RWPE1 (cell line): Measurements from ENCODE around the gene SYNPO2.

Experiments
- CTCF ChIA-PET: fragments of 350-600 bp; sonication (Branson Sonifier 250); formaldehyde crosslinking; extraction: SDS; loops from one replicate; lab custom pipeline; 2021; lab: Yijun Ruan, JAX
- POLR2A ChIA-PET: fragments of 400-600 bp; formaldehyde crosslinking; extraction: SDS; loops from one replicate; lab custom pipeline; 2020; ENCODE audit warnings: antibody characterized with exemption; ENCODE audit not compliant: low non-redundant PET; lab: Yijun Ruan, JAX
- DNase-seq: peaks from one replicate; pipeline ENCODE4 v3.0.0; 2012; ENCODE audit warnings: low spot score
- H3K27ac ChIP-seq: fragments of 450-650 bp; 2 replicates; pipeline ENCODE4 v1.5.1; 2017
- TF ChIP-seq, protein P1 (sequence below): fragments of 450-650 bp; conservative IDR thresholded peaks from 2 replicates; pipeline ENCODE4 v1.5.1; 2017; ENCODE audit warnings: low read depth, mild to moderate bottlenecking

SYNPO2 gene

DNA sequence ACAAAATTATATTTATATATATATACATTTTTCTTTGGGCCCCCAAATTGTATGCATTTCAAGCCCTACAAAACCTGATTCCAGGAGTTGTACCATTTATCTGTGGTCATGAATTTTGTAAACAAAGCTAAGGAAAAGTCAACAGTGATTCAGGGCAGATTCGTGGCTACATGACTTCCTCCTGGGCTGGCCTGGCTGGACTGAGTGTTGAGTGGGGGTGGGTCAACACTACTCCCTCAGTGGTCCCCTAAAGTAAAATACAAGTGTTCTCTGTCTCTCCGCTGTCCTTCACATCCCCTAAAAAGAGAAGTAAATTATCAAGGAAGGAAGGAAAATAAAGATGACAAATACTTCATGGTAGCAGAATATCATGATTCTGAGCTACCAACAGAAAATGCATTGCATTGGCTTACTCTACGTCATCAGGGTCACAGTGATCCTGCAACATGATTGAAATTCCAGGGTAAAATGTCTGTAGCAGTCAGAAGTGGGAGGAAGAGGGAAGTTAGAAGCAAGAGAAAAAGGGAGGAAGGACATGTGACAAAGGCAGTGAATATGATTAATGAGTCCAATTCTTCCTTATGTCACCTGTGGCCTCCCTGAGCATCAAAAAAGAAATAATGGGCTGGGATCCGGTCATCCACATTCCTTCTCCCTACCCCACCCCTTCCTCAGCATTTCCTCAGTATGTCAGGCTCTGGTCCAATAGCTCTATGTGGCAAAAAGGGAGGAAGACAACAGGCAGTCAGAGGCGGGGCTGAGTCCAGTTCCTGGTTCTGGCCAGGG is 204.6 kb downstream of the SYNPO2 start:
- TF ChIP-seq, protein P1, sequence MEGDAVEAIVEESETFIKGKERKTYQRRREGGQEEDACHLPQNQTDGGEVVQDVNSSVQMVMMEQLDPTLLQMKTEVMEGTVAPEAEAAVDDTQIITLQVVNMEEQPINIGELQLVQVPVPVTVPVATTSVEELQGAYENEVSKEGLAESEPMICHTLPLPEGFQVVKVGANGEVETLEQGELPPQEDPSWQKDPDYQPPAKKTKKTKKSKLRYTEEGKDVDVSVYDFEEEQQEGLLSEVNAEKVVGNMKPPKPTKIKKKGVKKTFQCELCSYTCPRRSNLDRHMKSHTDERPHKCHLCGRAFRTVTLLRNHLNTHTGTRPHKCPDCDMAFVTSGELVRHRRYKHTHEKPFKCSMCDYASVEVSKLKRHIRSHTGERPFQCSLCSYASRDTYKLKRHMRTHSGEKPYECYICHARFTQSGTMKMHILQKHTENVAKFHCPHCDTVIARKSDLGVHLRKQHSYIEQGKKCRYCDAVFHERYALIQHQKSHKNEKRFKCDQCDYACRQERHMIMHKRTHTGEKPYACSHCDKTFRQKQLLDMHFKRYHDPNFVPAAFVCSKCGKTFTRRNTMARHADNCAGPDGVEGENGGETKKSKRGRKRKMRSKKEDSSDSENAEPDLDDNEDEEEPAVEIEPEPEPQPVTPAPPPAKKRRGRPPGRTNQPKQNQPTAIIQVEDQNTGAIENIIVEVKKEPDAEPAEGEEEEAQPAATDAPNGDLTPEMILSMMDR: no peak
- H3K27ac ChIP-seq: no peak overlapping the region
- ChIA-PET CTCF (no interaction called here), POLR2A (no interaction called here)
- no peak for DNase-seq

DNA sequence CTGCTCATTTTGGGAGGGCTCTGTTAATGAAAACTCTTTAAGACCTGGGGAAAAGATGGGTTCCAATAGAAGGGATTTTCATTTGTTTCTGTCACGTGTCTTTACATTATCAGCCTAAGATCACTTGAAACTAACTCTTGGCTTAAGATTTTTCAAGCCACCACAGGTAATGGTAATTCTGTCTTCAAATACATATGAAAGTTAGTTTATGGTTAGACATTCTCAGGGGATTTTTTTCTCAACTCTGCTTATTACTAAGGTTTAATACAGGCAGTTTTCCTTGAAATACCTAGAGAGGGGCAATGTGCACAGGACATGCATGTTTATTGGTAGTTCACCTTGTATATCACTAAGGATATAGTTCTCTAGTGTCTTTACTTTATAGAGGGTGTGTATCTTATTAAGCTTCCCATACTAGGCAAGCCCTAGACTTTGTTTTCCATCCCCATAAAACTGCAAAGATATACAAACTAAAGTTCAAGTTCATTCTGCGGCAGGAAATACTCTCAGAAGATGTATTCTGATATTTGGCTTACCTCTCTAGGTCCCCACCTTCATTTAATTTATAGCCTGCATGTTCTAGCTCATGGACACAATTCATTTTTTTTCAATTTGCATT is 208.7 kb downstream of the SYNPO2 start:
- ChIA-PET POLR2A (no interaction called here), CTCF (no interaction called here)
- TF ChIP-seq, protein P1: no peak

DNA sequence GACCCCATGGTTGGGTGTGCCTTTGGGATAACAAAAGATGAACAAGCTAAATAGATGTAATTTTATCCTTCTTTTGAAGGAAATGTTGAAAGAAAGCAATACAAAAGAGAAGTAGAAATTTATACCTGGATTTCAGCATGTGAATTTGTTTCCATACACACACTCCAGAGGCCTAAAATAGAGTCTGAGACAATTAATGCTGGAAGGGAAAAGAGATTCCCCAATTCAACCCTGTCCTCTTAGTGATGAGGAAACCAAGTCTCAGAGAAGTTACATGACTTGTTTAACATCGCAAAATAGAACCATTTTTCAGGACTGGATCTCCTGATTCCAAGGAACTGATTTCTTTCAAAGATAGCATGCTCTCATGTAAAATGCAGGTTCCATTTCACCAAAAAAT is 209.7 kb downstream of the SYNPO2 start:
- TF ChIP-seq, protein P1: no peak
- no peak overlapping the region for H3K27ac ChIP-seq
- ChIA-PET POLR2A (no interaction called here), CTCF (no interaction called here)
- no peak for DNase-seq

More for the DNA sequence above, 208.7 kb downstream of the SYNPO2 start:
- no peak for DNase-seq
- no peak overlapping the region for H3K27ac ChIP-seq

DNA sequence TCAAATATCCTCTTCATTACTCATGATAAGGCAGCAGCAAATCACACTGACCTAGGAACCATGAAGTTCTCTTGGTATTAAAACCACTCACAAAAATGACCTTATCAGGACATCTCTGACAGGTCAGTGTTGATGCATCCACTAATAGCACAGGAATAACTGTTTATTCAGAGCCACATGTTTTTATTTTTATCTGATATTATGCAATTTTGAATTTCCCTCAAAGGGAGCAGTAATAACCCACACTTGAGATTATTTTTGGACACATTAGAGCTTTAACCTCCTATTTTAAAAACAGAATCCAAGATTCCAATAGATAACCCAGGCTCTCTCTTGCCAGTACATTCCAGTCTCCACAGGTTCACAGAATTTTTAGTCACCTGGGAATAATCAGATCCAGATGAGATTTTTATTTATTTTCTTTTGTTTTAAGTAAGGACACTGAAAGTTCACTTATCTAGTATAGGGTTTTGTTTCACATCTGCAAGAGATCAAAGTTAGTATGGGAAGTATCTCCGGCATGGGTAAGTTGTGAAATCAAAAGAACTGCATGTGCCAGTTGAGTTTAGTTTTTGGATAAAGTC is 210.7 kb downstream of the SYNPO2 start:
- CTCF ChIA-PET: no interaction called here
- no peak overlapping the region for H3K27ac ChIP-seq
- TF ChIP-seq, protein P1: no peak
- no peak for DNase-seq
- POLR2A ChIA-PET: no interaction called here

DNA sequence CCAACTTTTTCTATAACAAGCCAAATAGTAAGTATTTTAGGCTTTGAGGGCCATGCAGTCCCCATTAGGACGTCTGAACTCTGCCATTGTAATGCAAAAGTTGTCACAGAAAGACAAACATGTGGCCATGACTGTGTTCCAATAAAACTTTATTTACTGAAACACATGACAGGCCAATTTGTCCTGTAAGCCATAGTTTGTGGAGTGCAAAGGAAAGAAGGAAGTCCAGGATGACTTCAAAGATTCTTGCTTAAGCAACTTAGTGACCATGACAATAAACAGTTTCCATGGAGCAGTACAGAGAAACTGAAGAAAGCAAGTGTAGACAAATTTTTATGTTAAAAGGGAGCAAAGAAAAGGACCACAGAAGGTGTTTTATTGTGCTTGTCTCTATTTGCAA is 212.0 kb downstream of the SYNPO2 start:
- no peak for DNase-seq
- TF ChIP-seq, protein P1: no peak
- no peak overlapping the region for H3K27ac ChIP-seq
- POLR2A ChIA-PET: no interaction called here
- CTCF ChIA-PET: interaction anchor here (0.6 kb wide), 1 partner anchor 13 kb away, joined by 3 read pairs; no protein-coding TSS in a partner anchor

DNA sequence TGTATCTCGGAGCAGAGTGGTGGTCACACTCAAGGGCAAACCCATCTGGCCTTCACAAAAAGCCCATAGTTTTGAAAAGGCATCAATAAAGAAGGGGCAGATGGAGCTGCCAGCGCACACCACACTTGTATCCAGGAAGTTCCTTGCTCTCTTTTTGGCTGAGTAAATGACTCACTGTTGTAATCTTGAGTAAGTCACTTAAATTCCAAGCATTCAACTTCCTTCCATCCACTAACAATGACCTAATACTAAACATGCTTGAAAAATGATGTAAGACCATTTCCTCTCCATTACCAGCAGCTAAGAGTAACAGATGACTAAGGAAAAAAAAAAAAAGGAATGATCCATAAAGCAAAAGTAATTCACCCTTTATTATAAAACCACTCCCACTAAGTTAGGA is 214.6 kb downstream of the SYNPO2 start:
- peak; percentile 83 for DNase-seq
- peak overlapping the region; percentile 89 for H3K27ac ChIP-seq
- ChIA-PET CTCF (interaction anchor here (1.0 kb wide), 1 partner anchor 10 kb away, joined by 8 read pairs; no protein-coding TSS in a partner anchor), POLR2A (interaction anchor here (0.6 to 1.1 kb wide), 3 partner anchors 34 to 110 kb away, joined by 3 to 6 read pairs (median 5); partner anchors contain the start of gene USP53)
- TF ChIP-seq, protein P1: no peak
